Activated T-cell treated with anti-CD3 and anti-CD28 coated beads for 1 hour (primary cell): Measurements from ENCODE around the gene CPA2.
"Not testable (repeated sequence)": the region's sequence is repeated elsewhere in the genome, so short reads cannot be mapped to it uniquely, and the experiment has no call there.

Experiments used
- DNase-seq: peaks from one replicate; pipeline ENCODE4 v3.0.0-alpha.2; 2020; ENCODE audit warnings: low read depth

Gene CPA2

GRCh38 chr7:130319541-130319940, 52.9 kb downstream of the CPA2 start:
- no peak for DNase-seq

- DNase-seq = not testable (repeated sequence)
Measured at GRCh38 chr7:130321542-130322229, 55.0 kb downstream of the CPA2 start.

GRCh38 chr7:130322615-130323014, 56.0 kb downstream of the CPA2 start:
- DNase-seq = no peak

- DNase-seq = no peak
Measured at GRCh38 chr7:130324306-130324943, 57.8 kb downstream of the CPA2 start.

- DNase-seq = no peak
Measured at GRCh38 chr7:130329681-130330080, 63.0 kb downstream of the CPA2 start.

- DNase-seq = no peak
Measured at GRCh38 chr7:130332259-130333053, 65.8 kb downstream of the CPA2 start.

- DNase-seq = no peak
Measured at GRCh38 chr7:130333832-130334231, 67.2 kb downstream of the CPA2 start.

- no peak for DNase-seq
Measured at GRCh38 chr7:130334274-130334673, 67.6 kb downstream of the CPA2 start.

GRCh38 chr7:130337410-130337971, 70.8 kb downstream of the CPA2 start:
- no peak for DNase-seq

GRCh38 chr7:130338233-130338632, 71.6 kb downstream of the CPA2 start:
- DNase-seq = no peak
